ENCODE results near the gene ARHGAP27.
"Not testable (repeated sequence)": the region's sequence is repeated elsewhere in the genome, so short reads cannot be mapped to it uniquely, and the experiment has no call there.

The ARHGAP27 gene

DNA sequence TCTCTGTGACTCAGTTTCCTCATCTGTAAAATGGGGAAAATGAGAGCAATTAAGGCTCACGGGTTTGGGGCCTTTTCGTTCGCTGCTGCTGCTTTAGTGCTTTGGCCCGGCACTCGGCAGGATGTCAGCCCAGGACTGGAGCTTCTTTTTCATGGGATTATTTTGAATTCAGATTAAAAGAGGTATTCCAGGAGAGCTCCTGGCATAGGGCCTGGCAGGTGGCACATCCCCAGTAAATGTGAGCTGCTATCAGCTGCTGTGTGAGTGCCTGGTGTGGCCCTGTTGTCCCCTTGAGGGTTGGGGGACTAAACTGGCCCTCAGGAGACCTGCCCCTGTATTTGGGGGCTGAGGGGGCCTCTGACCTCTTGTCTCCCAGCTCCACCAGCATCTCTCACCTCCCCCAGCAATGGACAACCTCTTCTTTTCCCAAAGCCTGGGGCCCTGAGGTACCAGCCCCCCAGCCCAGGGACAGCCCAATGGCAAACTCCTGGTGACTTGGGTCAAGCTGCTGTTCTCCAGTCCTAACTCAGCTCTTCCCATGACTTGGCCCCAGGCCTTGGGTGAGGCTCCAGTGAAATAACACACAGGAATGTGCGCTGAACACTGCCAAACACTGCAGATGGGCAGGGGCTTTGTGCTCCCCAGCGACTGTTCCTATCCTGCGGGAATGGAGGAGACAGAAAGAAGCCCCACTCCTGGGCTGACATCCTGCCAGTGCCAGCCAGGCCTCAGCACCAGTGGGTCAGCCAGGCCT is 14.4 kb upstream of the ARHGAP27 start:
- not testable (repeated sequence) for DNase-seq

GRCh38 chr17:45445901-45446743 is 13.5 kb upstream of the ARHGAP27 start:
- peak; percentile 56 for DNase-seq

GRCh38 chr17:45444856-45445820 is 12.5 kb upstream of the ARHGAP27 start:
- not testable (repeated sequence) for DNase-seq

GRCh38 chr17:45444301-45444700 is 11.6 kb upstream of the ARHGAP27 start:
- DNase-seq = not testable (repeated sequence)

- DNase-seq = not testable (repeated sequence)
These were observed 10.9 kb upstream of the ARHGAP27 start for GRCh38 chr17:45443371-45444260.

GRCh38 chr17:45441526-45442310 is 9.0 kb upstream of the ARHGAP27 start:
- no peak for DNase-seq

GRCh38 chr17:45440839-45441515 is 8.3 kb upstream of the ARHGAP27 start:
- DNase-seq = not testable (repeated sequence)

DNA sequence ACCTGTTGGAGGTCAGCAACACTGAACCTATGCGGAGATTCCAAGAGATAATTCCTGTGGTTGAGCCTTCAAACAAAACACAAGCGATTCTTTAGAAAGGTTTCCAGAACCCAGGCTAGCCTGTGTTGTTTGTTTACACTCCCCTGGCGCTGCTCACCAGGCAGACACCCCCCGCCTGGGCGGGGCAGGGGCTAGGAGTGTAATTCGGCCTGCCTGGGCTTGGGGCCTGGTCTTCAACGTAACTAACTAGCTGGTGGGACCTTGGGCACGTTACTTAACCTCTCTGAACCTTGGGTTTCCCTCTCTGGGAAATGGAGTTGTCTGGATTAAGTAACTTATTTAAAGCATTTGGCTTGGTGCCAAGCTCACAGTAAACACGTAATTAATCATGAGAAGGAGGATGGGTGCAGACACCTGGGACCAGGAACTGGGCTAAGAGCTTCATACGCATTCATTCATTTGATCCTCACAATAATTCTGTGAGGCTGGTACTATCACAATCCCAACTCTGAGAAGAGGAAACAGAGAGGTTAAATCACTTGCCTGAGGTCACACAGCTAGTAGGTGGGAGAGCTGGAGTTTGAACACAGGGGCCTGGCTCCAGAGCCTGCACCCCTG is 7.6 kb upstream of the ARHGAP27 start:
- no peak for DNase-seq

- no peak for DNase-seq
These were observed 6.4 kb upstream of the ARHGAP27 start for GRCh38 chr17:45438931-45439610.

DNA sequence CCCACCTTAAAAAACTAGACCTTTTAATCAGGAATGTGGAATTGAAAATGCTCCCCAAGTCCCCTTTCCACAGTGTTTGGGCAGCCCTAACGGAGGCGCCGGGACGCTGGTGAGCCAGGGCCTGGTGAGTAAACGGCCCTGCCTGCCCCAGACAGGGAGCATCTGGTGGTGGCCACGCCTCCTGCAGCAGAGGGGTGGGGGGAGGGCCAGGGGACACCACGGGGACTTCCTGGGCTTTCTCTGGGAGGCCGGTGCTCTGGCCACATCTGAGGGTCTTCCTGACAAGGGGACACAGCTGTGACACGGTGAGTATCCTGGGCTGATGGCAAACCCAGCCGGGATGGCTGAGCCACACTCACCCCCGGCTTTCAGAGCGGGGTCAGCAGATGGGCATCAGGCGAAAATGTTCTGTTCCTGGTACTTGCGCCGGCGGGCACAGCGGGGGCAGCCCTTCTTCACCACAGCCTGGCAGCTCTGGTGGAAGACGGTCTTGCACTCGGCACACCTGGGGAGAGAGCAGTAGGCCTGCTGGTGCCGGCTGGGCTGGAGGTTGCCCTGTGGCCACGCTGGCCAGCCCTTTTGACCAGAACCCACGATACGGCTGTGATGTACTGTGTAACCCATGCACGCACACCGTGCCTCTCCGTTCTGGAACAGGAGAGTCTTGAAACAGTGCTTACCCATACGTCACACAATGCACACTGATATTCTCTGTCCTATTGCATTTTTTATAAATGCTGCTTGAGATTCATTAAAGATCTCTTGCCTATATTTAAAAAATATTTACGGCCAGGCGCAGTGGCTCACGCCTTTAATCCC is 5.0 kb upstream of the ARHGAP27 start:
- no peak for DNase-seq

GRCh38 chr17:45436625-45437464 is 4.2 kb upstream of the ARHGAP27 start:
- DNase-seq = no peak

DNA sequence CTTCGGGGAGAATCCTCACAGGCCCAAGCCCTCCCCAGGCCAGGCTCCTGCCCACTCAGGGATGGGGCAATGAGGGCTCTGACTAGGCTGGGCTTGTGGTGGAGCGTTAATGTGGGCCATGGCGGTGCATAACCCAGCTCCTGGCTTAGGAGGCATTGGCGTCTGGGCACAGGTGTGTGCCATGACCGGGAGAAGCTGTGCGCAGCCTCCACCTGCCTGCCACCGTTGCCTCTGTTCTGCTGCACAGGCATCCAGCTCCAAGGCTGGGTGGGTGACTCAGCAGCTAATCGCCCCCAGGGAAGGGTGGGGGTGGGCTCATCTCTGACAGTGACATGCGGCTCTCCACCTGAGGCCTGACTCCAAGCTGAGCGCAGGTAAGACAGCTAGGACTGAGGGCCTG is 3.5 kb upstream of the ARHGAP27 start:
- DNase-seq = no peak

GRCh38 chr17:45435481-45435880 is 2.8 kb upstream of the ARHGAP27 start:
- DNase-seq = no peak

DNA sequence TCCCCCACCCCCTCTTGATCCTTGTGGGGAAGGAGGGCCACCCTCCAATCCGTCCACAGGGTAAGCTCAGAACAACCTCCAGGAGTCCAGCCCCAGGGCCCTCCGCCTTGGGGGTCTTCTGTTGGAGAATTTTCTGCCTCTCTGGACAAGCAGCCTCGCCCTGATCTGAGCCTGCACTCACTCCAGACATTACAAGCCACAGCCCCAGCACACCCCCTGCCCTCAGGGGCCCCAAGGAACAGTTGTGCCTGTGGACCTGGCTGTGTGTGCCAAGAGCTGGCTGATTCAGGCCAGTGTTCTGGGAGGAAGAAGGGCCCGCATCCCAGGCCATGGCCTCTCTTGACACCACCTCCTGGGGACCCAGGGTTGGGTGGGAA is 477 bp upstream of the ARHGAP27 start:
- no peak for DNase-seq

DNA sequence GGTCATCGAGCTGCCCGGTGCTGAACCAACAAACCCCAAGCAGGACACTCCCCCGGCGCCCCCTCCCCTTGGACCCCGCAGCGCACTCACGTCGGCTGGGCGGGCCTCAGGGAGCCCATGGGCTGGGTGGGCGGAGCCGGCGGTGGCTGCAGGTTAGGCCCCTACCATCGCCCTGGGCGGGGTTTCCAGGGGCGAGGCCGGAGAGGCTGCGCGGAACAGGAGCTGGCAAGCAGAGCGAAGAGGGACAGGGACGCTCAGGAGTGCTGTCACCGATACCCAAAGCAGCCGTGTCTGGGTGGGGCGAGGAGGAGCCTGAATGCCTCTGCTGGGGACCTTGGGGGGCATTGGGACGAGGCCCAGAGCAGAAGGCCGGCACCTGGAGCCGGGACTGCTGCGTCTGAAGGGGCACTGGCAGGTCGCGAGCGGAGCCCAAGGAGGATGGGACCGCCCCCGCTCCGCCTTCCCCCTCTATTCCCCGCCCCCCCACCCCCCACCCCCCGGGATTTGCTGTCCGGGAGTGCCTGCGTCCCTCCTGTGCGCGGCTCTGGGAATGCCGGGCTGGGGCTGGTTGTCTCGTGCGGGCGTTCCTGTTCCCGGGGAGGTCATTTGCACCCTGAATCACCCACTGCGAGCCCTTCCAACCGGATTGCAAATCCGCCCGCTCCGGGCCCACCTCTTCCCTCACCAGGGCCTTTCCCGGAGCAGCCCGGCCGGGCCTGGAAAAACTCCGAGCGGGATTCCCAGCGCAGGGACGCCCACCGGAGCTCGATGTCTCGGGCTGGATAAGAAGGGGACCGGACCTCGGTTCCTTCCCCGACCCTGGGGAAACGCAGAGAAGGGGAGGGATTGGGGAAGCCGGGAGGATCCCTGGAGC is 902 bp downstream of the ARHGAP27 start:
- DNase-seq = peak; percentile 99
